HepG2 (cell line): ENCODE measurements around the gene ZSCAN1. TPM values are rescaled to one million over a fixed set of nuclear protein-coding genes. Genes with fewer than 3 reads are reported as not detected.

Source experiments
- ATAC-seq: fragments of 200-7000 bp; cut with Tn5 transposase; 3 replicates; pipeline ENCODE4 v1.9.1; 2020; ENCODE audit warnings: mild to moderate bottlenecking, moderate library complexity
- BruUV-seq: library from RNA; stranded (reverse); fragments of 400-500 nt; replicated peaks from 2 replicates; lab custom pipeline; 2021; lab: Mats Ljungman, UMichigan
- CTCF ChIA-PET: fragments of 300-600 bp; formaldehyde crosslinking; extraction: SDS; loops from one replicate; lab custom pipeline; 2021; ENCODE audit warnings: low total read pairs, inconsistent platforms, low intra/inter-chr PET ratio; lab: Yijun Ruan, JAX
- POLR2A ChIA-PET: fragments of 350-600 bp; sonication (Branson Sonifier 250); formaldehyde crosslinking; loops from one replicate; lab custom pipeline; 2020; ENCODE audit warnings: antibody characterized with exemption, inconsistent platforms; lab: Yijun Ruan, JAX
- DNase-seq: peaks from one replicate; pipeline ENCODE4 v3.0.0-alpha.2; 2015; ENCODE audit warnings: low spot score
- FAIRE-seq: peaks from 3 replicates; lab custom pipeline; 2011; peaks lifted over from hg19 to GRCh38; lab: Jason Lieb, UNC
- H2AFZ ChIP-seq: one replicate; pipeline ENCODE4 v1.6.1; 2011; ENCODE audit warnings: low read length, inconsistent platforms
- H3K27ac ChIP-seq: fragments of 300-600 bp; 3 replicates; pipeline ENCODE4 v1.8.0; 2011; ENCODE audit warnings: mixed run types, mild to moderate bottlenecking, mixed read lengths, low read length, inconsistent platforms; ENCODE audit not compliant: insufficient read depth; ENCODE audit errors: extremely low read length
- H3K27me3 ChIP-seq, 2 experiments: fragments of 200-600 bp in 1 of 2; 2 replicates in 1 of 2; 3 replicates in 1 of 2; pipeline versions ENCODE4 v1.6.0 to v1.8.0; 2011; ENCODE audit warnings: low read length in 2 of 2, mild to moderate bottlenecking in 2 of 2, moderate library complexity in 2 of 2, inconsistent platforms in 1 of 2; ENCODE audit not compliant: insufficient read depth in 2 of 2, control insufficient read depth in 1 of 2
- H3K36me3 ChIP-seq, 2 experiments: fragments of 200-600 bp in 1 of 2; replicated peaks in 1 of 2; 2 replicates in 1 of 2; 3 replicates in 1 of 2; pipeline versions ENCODE4 v1.5.1 to v1.8.0; 2011; ENCODE audit warnings: low read length in 2 of 2, inconsistent platforms in 1 of 2; ENCODE audit not compliant: insufficient read depth in 2 of 2, control insufficient read depth in 1 of 2
- H3K4me1 ChIP-seq: 2 replicates; pipeline ENCODE4 v1.5.1; 2012; ENCODE audit warnings: low read length, inconsistent platforms; ENCODE audit not compliant: insufficient read depth
- H3K4me2 ChIP-seq: 2 replicates; pipeline ENCODE4 v1.6.0; 2011; ENCODE audit warnings: low read depth, low read length, inconsistent platforms
- H3K4me3 ChIP-seq, 3 experiments: fragments of 200-600 bp in 1 of 3; sonication (generic), shearing (Covaris generic) in 1 of 3; replicated peaks in 1 of 3; 2 replicates each; pipeline ENCODE4 v1.5.1; 2011 to 2016; ENCODE audit warnings: low read length in 3 of 3, inconsistent platforms in 2 of 3, low read depth in 2 of 3, mild to moderate bottlenecking in 2 of 3, control low read depth in 1 of 3, mixed read lengths in 1 of 3; ENCODE audit not compliant: insufficient read depth in 1 of 3
- H3K79me2 ChIP-seq: one replicate; pipeline ENCODE4 v1.6.1; 2011; ENCODE audit warnings: low read length, inconsistent platforms; ENCODE audit not compliant: insufficient read depth
- H3K9ac ChIP-seq: 2 replicates; pipeline ENCODE4 v1.6.0; 2011; ENCODE audit warnings: mild to moderate bottlenecking, low read depth, low read length, inconsistent platforms; ENCODE audit not compliant: insufficient read depth
- H3K9me3 ChIP-seq: 2 replicates; pipeline ENCODE4 v1.5.1; 2012; ENCODE audit warnings: mild to moderate bottlenecking, low read length
- H4K20me1 ChIP-seq: 2 replicates; pipeline ENCODE4 v1.6.0; 2011; ENCODE audit warnings: inconsistent platforms, mild to moderate bottlenecking, low read length, moderate library complexity; ENCODE audit not compliant: insufficient read depth
- DNMT3B ChIP-seq: conservative IDR thresholded peaks from 2 replicates; pipeline ENCODE4 v1.6.1; 2016; ENCODE audit warnings: missing biosample characterization, control low read depth
- MAFF ChIP-seq: IDR thresholded peaks from 2 replicates; pipeline ENCODE4 v1.6.1; 2011; ENCODE audit warnings: low read depth, low read length, improper control_type of control experiment
- MAFK ChIP-seq, 2 experiments: IDR thresholded peaks in 1 of 2; conservative IDR thresholded peaks in 1 of 2; 2 replicates each; pipeline ENCODE4 v1.6.1; 2011; ENCODE audit warnings: improper control_type of control experiment in 2 of 2, low read length in 2 of 2
- NFATC3 ChIP-seq: sonication (generic); formaldehyde crosslinking; IDR thresholded peaks from 2 replicates; pipeline ENCODE4 v1.5.1; 2020; ENCODE audit warnings: mild to moderate bottlenecking, missing genetic modification reagents
- NR2F6 ChIP-seq, 2 experiments: IDR thresholded peaks; 2 replicates each; pipeline ENCODE4 v1.6.1; 2016; ENCODE audit warnings: antibody characterized with exemption in 1 of 2, mild to moderate bottlenecking in 1 of 2
- ZEB1 ChIP-seq: IDR thresholded peaks from 2 replicates; pipeline ENCODE4 v1.6.1; 2012; ENCODE audit warnings: mild to moderate bottlenecking, low read depth, inconsistent platforms; ENCODE audit not compliant: insufficient replicate concordance
- ZFP90 ChIP-seq: sonication (generic); formaldehyde crosslinking; IDR thresholded peaks from 2 replicates; pipeline ENCODE4 v1.8.0; 2022; ENCODE audit warnings: missing genetic modification reagents, mild to moderate bottlenecking, inconsistent platforms, borderline replicate concordance
- ZNF30 ChIP-seq: sonication (generic); formaldehyde crosslinking; IDR thresholded peaks from 2 replicates; pipeline ENCODE4 v1.5.0; 2020; ENCODE audit warnings: mild to moderate bottlenecking, missing genetic modification reagents
- ZNF451 ChIP-seq: sonication (generic); formaldehyde crosslinking; IDR thresholded peaks from 2 replicates; pipeline ENCODE4 v1.5.0; 2020; ENCODE audit warnings: mild to moderate bottlenecking, missing genetic modification reagents
- ZNF674 ChIP-seq: sonication (generic); formaldehyde crosslinking; IDR thresholded peaks from 2 replicates; pipeline ENCODE4 v1.5.0; 2020; ENCODE audit warnings: low read depth, mild to moderate bottlenecking, missing genetic modification reagents
- WGBS: methylation state at CpG from one replicate; pipeline ENCODE4 v1.1.6; 2017; ENCODE audit warnings: low lambda C conversion rate; 5-methylcytosine and 5-hydroxymethylcytosine counted together
- in situ Hi-C: cut with HindIII; loops from 2 replicates; pipeline ENCODE4 v1.10.0; 2017; ENCODE audit warnings: low pct_unique_long_range_greater_than_20kb; ENCODE audit not compliant: extremely low pct_ligation_motif_present
- intact Hi-C: fragments of 100-400 bp; cut with micrococcal nuclease; formaldehyde crosslinking; loops from one replicate; pipeline ENCODE4 v1.10.0; 2022; ENCODE audit not compliant: unreplicated experiment
- polyA plus RNA-seq, 8 experiments: library from polyadenylated mRNA; depleted of rRNA in 3 of 8; stranded (reverse) in 7 of 8; unstranded in 1 of 8; fragments of >200 nt; fragmentation: Illumina TruSeq in 4 of 8; extraction: Trizol in 4 of 8; gene quantifications; 2 replicates each; pipeline versions ENCODE4 v1.2.1 to v1.2.3, GENCODE V29; 2011 to 2016; ENCODE audit warnings: low read depth in 4 of 8, missing spikeins in 1 of 8, mixed read lengths in 1 of 8; ENCODE audit not compliant: insufficient read depth in 1 of 8
- total RNA-seq, 5 experiments: library from RNA; depleted of rRNA; stranded (reverse); fragments of >200 nt; fragmentation: Illumina TruSeq; extraction: Trizol; gene quantifications; 2 replicates each; pipeline ENCODE4 v1.2.3, GENCODE V29; 2016; ENCODE audit warnings: low read depth in 1 of 5
- TF ChIP-seq, protein P1 (sequence below): sonication (generic); formaldehyde crosslinking; IDR thresholded peaks from 2 replicates; pipeline ENCODE4 v1.5.0; 2020; ENCODE audit warnings: mild to moderate bottlenecking, missing genetic modification reagents
- TF ChIP-seq, protein P2 (sequence below): IDR thresholded peaks from 2 replicates; pipeline ENCODE4 v1.6.1; 2016
- TF ChIP-seq, protein P3 (sequence below): sonication (generic); formaldehyde crosslinking; IDR thresholded peaks from 2 replicates; pipeline ENCODE4 v1.4.0; 2020; ENCODE audit warnings: missing genetic modification reagents
- TF ChIP-seq, protein P4 (sequence below): sonication (generic); formaldehyde crosslinking; IDR thresholded peaks from 2 replicates; pipeline ENCODE4 v1.8.1; 2022; ENCODE audit warnings: mild to moderate bottlenecking, missing genetic modification reagents

Gene ZSCAN1
- total and polyA plus RNA-seq, 2 of the 13 experiments (the other 11 are each of a cell fraction or from before 2014, with no cell fraction given), result not detected

DNA sequence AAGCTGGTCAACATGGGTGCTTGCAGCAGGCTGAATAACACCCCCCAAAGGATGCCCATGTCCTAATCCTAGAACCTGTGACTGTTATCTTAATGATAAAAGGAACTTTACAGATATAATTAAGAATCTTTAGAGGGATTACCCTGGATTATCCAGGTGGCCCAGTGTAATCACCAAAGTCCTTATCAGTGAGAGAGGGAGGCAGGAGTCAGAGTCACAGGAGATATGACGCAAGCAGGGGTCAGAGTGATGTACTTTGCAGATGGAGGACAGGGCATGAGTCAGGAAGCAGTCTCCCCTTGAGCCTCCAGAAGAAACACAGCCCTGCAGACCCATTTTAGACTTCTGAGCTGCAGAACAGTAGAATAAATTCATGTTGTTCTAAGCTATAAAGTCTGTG, 41.0 kb upstream of the ZSCAN1 start (continued):
- TF ChIP-seq, protein P1, sequence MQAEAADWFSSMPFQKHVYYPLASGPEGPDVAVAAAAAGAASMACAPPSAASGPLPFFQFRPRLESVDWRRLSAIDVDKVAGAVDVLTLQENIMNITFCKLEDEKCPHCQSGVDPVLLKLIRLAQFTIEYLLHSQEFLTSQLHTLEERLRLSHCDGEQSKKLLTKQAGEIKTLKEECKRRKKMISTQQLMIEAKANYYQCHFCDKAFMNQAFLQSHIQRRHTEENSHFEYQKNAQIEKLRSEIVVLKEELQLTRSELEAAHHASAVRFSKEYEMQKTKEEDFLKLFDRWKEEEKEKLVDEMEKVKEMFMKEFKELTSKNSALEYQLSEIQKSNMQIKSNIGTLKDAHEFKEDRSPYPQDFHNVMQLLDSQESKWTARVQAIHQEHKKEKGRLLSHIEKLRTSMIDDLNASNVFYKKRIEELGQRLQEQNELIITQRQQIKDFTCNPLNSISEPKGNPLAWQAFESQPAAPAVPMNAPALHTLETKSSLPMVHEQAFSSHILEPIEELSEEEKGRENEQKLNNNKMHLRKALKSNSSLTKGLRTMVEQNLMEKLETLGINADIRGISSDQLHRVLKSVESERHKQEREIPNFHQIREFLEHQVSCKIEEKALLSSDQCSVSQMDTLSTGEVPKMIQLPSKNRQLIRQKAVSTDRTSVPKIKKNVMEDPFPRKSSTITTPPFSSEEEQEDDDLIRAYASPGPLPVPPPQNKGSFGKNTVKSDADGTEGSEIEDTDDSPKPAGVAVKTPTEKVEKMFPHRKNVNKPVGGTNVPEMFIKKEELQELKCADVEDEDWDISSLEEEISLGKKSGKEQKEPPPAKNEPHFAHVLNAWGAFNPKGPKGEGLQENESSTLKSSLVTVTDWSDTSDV (CRISPR knock-in tag), result no peak
- TF ChIP-seq DNMT3B (CRISPR knock-in tag) (no peak), ZNF30 (CRISPR knock-in tag) (no peak)

DNA sequence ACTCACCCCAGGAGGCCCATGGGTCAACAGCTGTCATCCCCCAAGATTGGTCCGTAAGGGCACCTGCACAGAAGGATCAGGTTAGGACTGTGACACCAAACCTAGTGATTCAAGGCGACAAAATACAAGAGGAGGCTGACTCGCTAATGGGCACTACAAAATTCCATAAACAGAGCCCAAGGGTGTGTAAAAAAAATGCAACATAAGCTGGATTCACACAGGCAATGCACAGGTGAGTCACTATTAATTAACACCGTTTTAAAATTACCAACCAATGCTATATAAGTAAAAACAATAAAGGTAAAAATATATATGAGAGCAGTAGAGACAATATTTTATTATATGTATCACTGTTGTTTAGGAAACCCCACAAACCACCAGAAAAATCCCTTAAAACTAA, 33.1 kb upstream of the ZSCAN1 start:
- Histone ChIP-seq H3K27me3 (no peaks in the 10 kb centered on the region), H3K4me2 (peak overlapping the region; percentile 83; the same call in 1 of the 2 replicates), H3K36me3 (peaks cover 11 to 27% of the 10 kb centered on the region in 2 experiments; a peak in 4 of 5 replicates), H4K20me1 (no peaks in the 10 kb centered on the region), H3K79me2 (peaks cover 15% of the 10 kb centered on the region), H2AFZ (no peak overlapping the region), H3K4me3 (no peak overlapping the region), H3K9me3 (peaks cover 39% of the 10 kb centered on the region), H3K27ac (no peak overlapping the region), H3K4me1 (peaks cover 31% of the 10 kb centered on the region), H3K9ac (no peak overlapping the region)
- BruUV-seq, result no TSS peak
- TF ChIP-seq MAFK (conservative IDR thresholded peaks at IDR 0.05 in 1 of 2, IDR thresholded peaks at IDR 0.05 in 1 of 2; ENCODE audit: low read length in 2 of 2) (peak; percentile 44 to 65; a peak in 2 of 4 replicates), NFATC3 (CRISPR knock-in tag) (no peak), ZEB1 (no peak), ZFP90 (CRISPR knock-in tag) (no peak), MAFF (peak; percentile 42), ZNF674 (CRISPR knock-in tag) (no peak), NR2F6 (IDR thresholded peaks at IDR 0.05) (no peak), NR2F6 (CRISPR knock-in tag; IDR thresholded peaks at IDR 0.05) (no peak), ZNF451 (CRISPR knock-in tag) (no peak)
- TF ChIP-seq, protein P2, sequence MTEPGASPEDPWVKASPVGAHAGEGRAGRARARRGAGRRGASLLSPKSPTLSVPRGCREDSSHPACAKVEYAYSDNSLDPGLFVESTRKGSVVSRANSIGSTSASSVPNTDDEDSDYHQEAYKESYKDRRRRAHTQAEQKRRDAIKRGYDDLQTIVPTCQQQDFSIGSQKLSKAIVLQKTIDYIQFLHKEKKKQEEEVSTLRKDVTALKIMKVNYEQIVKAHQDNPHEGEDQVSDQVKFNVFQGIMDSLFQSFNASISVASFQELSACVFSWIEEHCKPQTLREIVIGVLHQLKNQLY (CRISPR knock-in tag), result no peak
- TF ChIP-seq, protein P3, sequence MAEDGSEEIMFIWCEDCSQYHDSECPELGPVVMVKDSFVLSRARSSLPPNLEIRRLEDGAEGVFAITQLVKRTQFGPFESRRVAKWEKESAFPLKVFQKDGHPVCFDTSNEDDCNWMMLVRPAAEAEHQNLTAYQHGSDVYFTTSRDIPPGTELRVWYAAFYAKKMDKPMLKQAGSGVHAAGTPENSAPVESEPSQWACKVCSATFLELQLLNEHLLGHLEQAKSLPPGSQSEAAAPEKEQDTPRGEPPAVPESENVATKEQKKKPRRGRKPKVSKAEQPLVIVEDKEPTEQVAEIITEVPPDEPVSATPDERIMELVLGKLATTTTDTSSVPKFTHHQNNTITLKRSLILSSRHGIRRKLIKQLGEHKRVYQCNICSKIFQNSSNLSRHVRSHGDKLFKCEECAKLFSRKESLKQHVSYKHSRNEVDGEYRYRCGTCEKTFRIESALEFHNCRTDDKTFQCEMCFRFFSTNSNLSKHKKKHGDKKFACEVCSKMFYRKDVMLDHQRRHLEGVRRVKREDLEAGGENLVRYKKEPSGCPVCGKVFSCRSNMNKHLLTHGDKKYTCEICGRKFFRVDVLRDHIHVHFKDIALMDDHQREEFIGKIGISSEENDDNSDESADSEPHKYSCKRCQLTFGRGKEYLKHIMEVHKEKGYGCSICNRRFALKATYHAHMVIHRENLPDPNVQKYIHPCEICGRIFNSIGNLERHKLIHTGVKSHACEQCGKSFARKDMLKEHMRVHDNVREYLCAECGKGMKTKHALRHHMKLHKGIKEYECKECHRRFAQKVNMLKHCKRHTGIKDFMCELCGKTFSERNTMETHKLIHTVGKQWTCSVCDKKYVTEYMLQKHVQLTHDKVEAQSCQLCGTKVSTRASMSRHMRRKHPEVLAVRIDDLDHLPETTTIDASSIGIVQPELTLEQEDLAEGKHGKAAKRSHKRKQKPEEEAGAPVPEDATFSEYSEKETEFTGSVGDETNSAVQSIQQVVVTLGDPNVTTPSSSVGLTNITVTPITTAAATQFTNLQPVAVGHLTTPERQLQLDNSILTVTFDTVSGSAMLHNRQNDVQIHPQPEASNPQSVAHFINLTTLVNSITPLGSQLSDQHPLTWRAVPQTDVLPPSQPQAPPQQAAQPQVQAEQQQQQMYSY (CRISPR knock-in tag), result no peak
- TF ChIP-seq, protein P4, sequence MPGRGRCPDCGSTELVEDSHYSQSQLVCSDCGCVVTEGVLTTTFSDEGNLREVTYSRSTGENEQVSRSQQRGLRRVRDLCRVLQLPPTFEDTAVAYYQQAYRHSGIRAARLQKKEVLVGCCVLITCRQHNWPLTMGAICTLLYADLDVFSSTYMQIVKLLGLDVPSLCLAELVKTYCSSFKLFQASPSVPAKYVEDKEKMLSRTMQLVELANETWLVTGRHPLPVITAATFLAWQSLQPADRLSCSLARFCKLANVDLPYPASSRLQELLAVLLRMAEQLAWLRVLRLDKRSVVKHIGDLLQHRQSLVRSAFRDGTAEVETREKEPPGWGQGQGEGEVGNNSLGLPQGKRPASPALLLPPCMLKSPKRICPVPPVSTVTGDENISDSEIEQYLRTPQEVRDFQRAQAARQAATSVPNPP, result no peak
- WGBS, result 96% methylated on average over 4 of the region's 4 CpGs
- ChIA-PET POLR2A (no interaction called here), CTCF (no interaction called here)
- intact Hi-C loops, result no loop called here
- DNase-seq (no peak), FAIRE-seq (no peak), ATAC-seq (no peak)
- in situ Hi-C loops, result no loop called here
